ENCODE measurements around the gene CLDN24. TPM values are rescaled to one million over a fixed set of nuclear protein-coding genes. Genes with fewer than 3 reads are reported as not detected.
"Not testable (repeated sequence)": the region's sequence is repeated elsewhere in the genome, so short reads cannot be mapped to it uniquely, and the experiment has no call there.

CLDN24 gene
- total RNA-seq, 1 donor from 2014 or later, result not detected

DNA sequence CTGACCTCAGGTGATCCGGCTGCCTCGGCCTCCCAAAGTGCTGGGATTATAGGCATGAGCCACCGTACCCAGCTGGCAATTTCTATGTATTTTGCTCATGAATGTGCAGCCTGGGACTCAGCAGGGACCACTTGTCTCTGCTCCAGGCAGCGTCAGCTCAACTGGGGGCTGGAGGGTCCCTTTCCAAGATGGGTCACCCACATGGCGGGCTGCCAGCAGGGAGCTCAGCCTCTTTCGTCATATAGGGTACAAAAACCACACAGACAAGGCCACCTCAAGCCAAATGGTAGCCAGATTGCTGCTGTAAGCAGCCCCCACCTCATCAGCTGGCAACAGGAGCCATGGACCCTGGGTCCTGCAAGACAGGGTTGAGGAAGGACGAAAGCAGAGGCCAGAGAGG is 2.4 kb upstream of the CLDN24 start:
- H3K4me3 ChIP-seq (ENCODE audit: low read depth, low read length), result no peak overlapping the region
- H3K36me3 ChIP-seq (ENCODE audit: control insufficient read depth, insufficient read depth, low read length), result no peaks in the 10 kb centered on the region
- DNase-seq (ENCODE audit: low read depth), result no peak
- no peaks in the 10 kb centered on the region for H3K27me3 ChIP-seq (ENCODE audit: control insufficient read depth, insufficient read depth, low read length)
- TF ChIP-seq, protein P1, sequence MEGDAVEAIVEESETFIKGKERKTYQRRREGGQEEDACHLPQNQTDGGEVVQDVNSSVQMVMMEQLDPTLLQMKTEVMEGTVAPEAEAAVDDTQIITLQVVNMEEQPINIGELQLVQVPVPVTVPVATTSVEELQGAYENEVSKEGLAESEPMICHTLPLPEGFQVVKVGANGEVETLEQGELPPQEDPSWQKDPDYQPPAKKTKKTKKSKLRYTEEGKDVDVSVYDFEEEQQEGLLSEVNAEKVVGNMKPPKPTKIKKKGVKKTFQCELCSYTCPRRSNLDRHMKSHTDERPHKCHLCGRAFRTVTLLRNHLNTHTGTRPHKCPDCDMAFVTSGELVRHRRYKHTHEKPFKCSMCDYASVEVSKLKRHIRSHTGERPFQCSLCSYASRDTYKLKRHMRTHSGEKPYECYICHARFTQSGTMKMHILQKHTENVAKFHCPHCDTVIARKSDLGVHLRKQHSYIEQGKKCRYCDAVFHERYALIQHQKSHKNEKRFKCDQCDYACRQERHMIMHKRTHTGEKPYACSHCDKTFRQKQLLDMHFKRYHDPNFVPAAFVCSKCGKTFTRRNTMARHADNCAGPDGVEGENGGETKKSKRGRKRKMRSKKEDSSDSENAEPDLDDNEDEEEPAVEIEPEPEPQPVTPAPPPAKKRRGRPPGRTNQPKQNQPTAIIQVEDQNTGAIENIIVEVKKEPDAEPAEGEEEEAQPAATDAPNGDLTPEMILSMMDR (IDR thresholded peaks at IDR 0.05; ENCODE audit: insufficient read depth, low read length, poor library complexity, severe bottlenecking), result no peak

DNA sequence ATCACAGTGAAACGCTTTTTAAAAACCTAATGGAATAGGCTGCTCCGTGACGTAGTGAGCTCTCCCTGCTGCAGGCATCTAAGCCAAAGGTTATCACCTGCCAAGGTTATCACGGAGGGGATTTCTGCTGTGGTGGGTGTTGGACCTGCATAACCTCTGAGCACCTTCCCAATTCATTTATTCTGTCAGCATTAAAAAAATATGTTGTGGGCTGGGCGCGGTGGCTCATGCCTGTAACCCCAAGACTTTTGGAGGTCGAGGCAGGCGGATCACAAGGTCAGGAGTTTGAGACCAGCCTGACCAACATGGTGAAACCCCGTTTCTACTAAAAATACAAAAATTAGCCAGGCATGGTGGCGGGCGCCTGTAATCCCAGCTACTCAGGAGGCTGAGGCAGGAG is 1.8 kb upstream of the CLDN24 start:
- not testable (repeated sequence) for H3K4me3 ChIP-seq (ENCODE audit: low read depth, low read length)

DNA sequence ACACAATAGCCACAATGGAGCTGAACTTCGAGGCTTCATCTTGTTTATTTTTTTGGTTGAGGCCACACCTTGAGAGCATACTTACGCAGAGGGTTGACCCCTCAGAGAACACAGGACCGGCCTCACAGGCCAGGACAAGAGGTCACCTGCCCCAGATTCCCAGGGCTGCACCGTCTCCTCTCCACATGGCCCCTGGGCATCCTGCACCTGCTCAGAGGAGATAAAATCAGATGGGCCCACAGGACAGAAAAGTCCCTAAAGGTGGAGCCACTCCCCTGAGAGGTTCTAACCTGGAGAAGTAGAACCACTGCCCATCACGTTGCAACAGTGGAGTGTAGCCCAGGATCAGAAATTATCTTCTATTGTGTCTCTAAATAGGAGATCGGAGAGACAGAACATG is 1.1 kb upstream of the CLDN24 start:
- Histone ChIP-seq H3K36me3 (ENCODE audit: control insufficient read depth, insufficient read depth, low read length) (no peaks in the 10 kb centered on the region), H3K4me3 (ENCODE audit: low read depth, low read length) (no peak overlapping the region)
- TF ChIP-seq, protein P1 (IDR thresholded peaks at IDR 0.05; ENCODE audit: insufficient read depth, low read length, poor library complexity, severe bottlenecking), result no peak

More for the DNA sequence above, 1.8 kb upstream of the CLDN24 start:
- not testable (repeated sequence) for DNase-seq (ENCODE audit: low read depth); H3K36me3 ChIP-seq (ENCODE audit: control insufficient read depth, insufficient read depth, low read length); H3K27me3 ChIP-seq (ENCODE audit: control insufficient read depth, insufficient read depth, low read length)

DNA sequence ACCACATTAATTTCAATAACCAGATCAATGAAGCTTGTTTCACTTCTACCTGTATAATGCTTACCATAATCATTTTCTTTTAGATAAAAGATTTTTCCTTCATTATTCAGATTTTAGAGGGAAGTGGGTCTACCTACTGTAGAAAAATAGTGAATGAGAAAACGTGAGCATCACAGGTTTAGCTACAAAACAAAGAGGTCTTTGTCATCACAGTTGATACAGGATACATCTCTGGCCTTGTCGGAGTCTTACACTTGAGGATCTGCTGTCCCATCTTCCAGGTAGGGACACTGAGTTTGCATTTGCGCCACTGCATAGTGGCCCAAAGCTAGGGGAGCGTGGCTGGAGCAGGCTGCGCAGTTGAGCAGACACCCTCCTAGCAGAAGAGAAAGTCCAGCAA is 710 bp downstream of the CLDN24 start:
- DNase-seq (ENCODE audit: low read depth), result no peak
- TF ChIP-seq, protein P1 (IDR thresholded peaks at IDR 0.05; ENCODE audit: insufficient read depth, low read length, poor library complexity, severe bottlenecking), result no peak
- H3K27me3 ChIP-seq (ENCODE audit: control insufficient read depth, insufficient read depth, low read length), result no peaks in the 10 kb centered on the region
- H3K36me3 ChIP-seq (ENCODE audit: control insufficient read depth, insufficient read depth, low read length), result no peaks in the 10 kb centered on the region
- no peak overlapping the region for H3K4me3 ChIP-seq (ENCODE audit: low read depth, low read length)

More for the DNA sequence above, 1.1 kb upstream of the CLDN24 start:
- no peaks in the 10 kb centered on the region for H3K27me3 ChIP-seq (ENCODE audit: control insufficient read depth, insufficient read depth, low read length)
- no peak for DNase-seq (ENCODE audit: low read depth)

DNA sequence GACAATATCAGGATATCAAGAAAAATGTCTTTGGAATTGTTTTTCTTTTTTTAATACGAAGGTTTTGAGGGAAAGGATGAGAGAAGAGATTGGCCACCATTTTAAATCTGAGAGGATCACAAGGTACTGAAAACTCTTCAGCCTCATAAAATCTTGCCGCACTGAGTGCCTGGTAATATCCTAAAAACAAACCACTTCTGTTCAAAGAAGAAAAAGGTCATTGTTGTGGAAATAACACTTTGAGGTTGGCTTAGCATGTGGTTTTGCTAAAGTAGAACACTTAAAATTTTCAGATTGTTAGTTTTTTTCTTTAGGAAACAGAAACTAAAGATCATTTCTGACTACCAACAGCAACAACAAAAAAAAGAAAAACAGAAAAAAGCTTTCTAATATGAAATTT is 1.1 kb downstream of the CLDN24 start:
- DNase-seq (ENCODE audit: low read depth), result no peak
- Histone ChIP-seq H3K36me3 (ENCODE audit: control insufficient read depth, insufficient read depth, low read length) (no peaks in the 10 kb centered on the region), H3K4me3 (ENCODE audit: low read depth, low read length) (no peak overlapping the region), H3K27me3 (ENCODE audit: control insufficient read depth, insufficient read depth, low read length) (no peaks in the 10 kb centered on the region)
- TF ChIP-seq, protein P1 (IDR thresholded peaks at IDR 0.05; ENCODE audit: insufficient read depth, low read length, poor library complexity, severe bottlenecking), result no peak

DNA sequence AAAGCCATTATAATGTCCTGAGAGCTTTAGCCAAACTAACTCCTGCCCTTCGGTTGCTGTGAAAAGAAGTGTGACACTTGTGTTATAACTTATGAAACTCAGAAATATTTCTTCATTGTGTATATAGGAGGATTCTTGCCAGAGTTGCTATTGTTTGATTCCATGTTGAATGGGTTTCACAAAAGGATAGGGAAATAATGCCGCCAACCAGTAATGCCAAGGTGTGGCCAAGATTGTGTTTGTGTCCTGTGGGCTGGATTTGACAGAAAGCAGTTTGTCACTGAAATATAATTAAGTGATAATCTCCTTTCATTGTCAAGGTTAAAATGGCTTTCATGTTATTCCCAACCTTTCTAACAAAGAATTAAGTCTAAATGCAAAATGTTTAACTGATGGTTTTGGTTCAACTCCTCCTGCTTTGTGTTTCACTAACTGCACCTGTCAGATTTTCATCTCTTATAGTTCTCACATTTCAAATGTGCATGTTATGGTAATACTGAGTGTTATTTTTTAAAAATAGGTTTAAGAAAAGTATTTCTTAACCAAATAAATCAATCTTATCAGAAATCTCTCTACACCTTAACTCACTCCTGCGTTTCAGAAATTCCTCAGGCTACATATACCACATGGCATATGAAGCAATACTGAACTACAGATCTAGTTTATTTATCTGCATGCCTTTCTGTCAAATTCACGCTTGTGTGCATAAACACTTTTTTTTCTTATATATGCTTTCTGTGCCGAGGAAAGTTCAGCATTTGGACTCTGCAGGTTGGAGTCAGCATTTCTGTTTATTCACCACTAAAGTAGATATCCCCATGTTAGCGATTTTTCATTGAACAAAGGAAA is 1.8 kb downstream of the CLDN24 start, which contains the start of gene CLDN22:
TSS of gene CLDN22 (minus strand) at position 66 of the 849 bp plus-strand sequence. CDS start at position 8, 58 bp downstream.
- DNase-seq (ENCODE audit: low read depth), result no peak
- H3K27me3 ChIP-seq (ENCODE audit: control insufficient read depth, insufficient read depth, low read length), result no peaks in the 10 kb centered on the region
- TF ChIP-seq, protein P1 (IDR thresholded peaks at IDR 0.05; ENCODE audit: insufficient read depth, low read length, poor library complexity, severe bottlenecking), result no peak
- no peaks in the 10 kb centered on the region for H3K36me3 ChIP-seq (ENCODE audit: control insufficient read depth, insufficient read depth, low read length)
- no peak within 1 kb of the TSS for H3K4me3 ChIP-seq (ENCODE audit: low read depth, low read length)
